Adrenal gland (tissue), 12 donors: ENCODE data around the gene ITPRIPL1. TPM values are rescaled to one million over a fixed set of nuclear protein-coding genes. Genes with fewer than 3 reads are reported as not detected.

Experiments used
- DNase-seq, 7 donors: peaks; one replicate each; pipeline ENCODE4 v3.0.0-alpha.2; 2019 to 2020
- H3K27ac ChIP-seq, 5 donors: fragments of 200-600 bp; sonication (generic) in 4 of 5; 1 replicate in 3 of 5; 2 replicates in 2 of 5; pipeline versions ENCODE4 v1.5.1 to v1.8.0; 2016 to 2020; ENCODE audit warnings: mild to moderate bottlenecking in 1 of 5
- H3K27me3 ChIP-seq: fragments of 200-600 bp; 2 replicates; pipeline ENCODE4 v1.8.0; 2021
- H3K36me3 ChIP-seq, 2 donors: fragments of 200-600 bp; replicated peaks in 1 of 2; 1 replicate in 1 of 2; 2 replicates in 1 of 2; pipeline versions ENCODE4 v1.5.1 to v1.8.0; 2018 to 2022
- H3K4me1 ChIP-seq, 2 donors: fragments of 200-600 bp; replicated peaks in 1 of 2; 1 replicate in 1 of 2; 2 replicates in 1 of 2; pipeline versions ENCODE4 v1.5.1 to v1.8.0; 2018 to 2021
- H3K4me3 ChIP-seq, 4 donors: fragments of 200-600 bp; sonication (generic) in 3 of 4; one replicate each; pipeline ENCODE4 v1.5.1; 2016 to 2018
- H3K9me3 ChIP-seq, 3 donors: fragments of 200-600 bp; sonication (generic) in 1 of 3; replicated peaks in 1 of 3; 1 replicate in 2 of 3; 2 replicates in 1 of 3; pipeline versions ENCODE4 v1.5.1 to v1.8.0; 2016 to 2021
- POLR2A ChIP-seq, 2 donors: fragments of 450-650 bp; IDR thresholded peaks; one replicate each; pipeline ENCODE4 v1.6.1; 2017; ENCODE audit warnings: antibody characterized with exemption in 2 of 2, mild to moderate bottlenecking in 2 of 2, moderate library complexity in 1 of 2
- WGBS, 4 donors: extraction: QIAGEN DNeasy Blood & Tissue Kit in 2 of 4; methylation state at CpG; one replicate each; pipeline versions ENCODE4 v1.1.5 to v1.1.7; 2013 to 2017; 5-methylcytosine and 5-hydroxymethylcytosine counted together
- intact Hi-C, 2 donors: fragments of 100-400 bp; cut with DNase I; formaldehyde crosslinking; loops; one replicate each; pipeline versions ENCODE4 v1.14.1 to v1.15.0; 2022 to 2023
- polyA plus RNA-seq, 3 donors: library from polyadenylated mRNA; stranded (reverse); fragments of 200-250 nt in 2 of 3; fragments of 350-450 nt in 1 of 3; fragmentation: Illumina TruSeq in 1 of 3; extraction: RNeasy Lipid Tissue Mini Kit (QIAGEN cat#74804) in 1 of 3; gene quantifications; one replicate each; pipeline ENCODE4 v1.2.3, GENCODE V29; 2013 to 2014
- total RNA-seq, 9 donors: library from RNA; depleted of rRNA in 4 of 9; stranded (reverse); fragments of >200 nt in 4 of 9; fragments of 120-200 nt in 1 of 9; fragmentation: NEBNext Ultra II Directional in 1 of 9; extraction: Animal tissue kit (Norgen Biotek cat#: 25700) in 1 of 9; gene quantifications; one replicate each; pipeline versions ENCODE4 v1.1.0 to v1.2.4, GENCODE V29; 2013 to 2023
- TF ChIP-seq, protein P1 (sequence below), 6 experiments: fragments of 450-650 bp in 4 of 6; fragments of 200-600 bp in 2 of 6; sonication (generic) in 1 of 6; IDR thresholded peaks; 1 replicate in 5 of 6; 2 replicates in 1 of 6; pipeline versions ENCODE4 v1.5.1 to v1.8.0; 2016 to 2021; ENCODE audit warnings: antibody characterized with exemption in 6 of 6, mild to moderate bottlenecking in 2 of 6, moderate library complexity in 1 of 6
- donor health status: healthy with polysubstance abuse.
- donor health status: Bipolar disorder and iron deficiency.
- donor health status: DM: yes; HTN: yes; CAD: no.
- donor health status: DM: no; HTN: no; CAD: no.
- donor health status: DM: no; HTN: no; CAD: no.
- donor health status: DM: yes; HTN: yes; CAD: no.

Gene ITPRIPL1
- total and polyA plus RNA-seq, 12 donors = 0.32 to 3.8 (median 0.81) TPM; not detected in 1

DNA sequence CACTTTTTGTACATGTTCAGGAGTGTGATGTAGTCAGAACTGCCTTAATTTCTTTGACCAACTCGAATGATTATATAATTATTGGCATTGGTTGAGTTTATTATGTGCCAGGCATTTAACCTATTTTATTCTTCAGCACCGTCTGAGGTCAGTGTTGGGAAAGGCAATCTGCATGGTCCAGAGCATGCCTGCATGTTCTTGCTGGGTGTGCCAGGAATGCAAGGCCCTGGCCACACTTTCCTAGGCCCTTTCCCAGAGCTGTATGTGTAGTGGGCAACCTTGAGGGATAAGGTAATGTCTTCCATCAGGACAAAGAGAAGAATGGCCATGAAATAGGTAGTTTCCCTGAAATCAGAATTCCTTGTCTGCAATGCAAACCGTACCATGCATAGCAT, 10.1 kb upstream of the ITPRIPL1 start:
- Histone ChIP-seq H3K36me3 (no peaks in the 10 kb centered on the region), H3K4me3 (no peak overlapping the region), H3K9me3 (no peaks in the 10 kb centered on the region), H3K4me1 (no peaks in the 10 kb centered on the region), H3K27me3 (peaks cover 12% of the 10 kb centered on the region), H3K27ac (no peak overlapping the region)
- intact Hi-C loops = loop anchor here in 1 of 2 donors (10.0 kb wide), 1 partner anchor 190 kb away; the partner anchor contains the start of gene NEURL3
- WGBS, 4 donors = 68 to 76% (median 72%) methylated on average over 3 of the region's 3 CpGs
- no peak for TF ChIP-seq POLR2A (IDR thresholded peaks at IDR 0.05)
- TF ChIP-seq, protein P1, sequence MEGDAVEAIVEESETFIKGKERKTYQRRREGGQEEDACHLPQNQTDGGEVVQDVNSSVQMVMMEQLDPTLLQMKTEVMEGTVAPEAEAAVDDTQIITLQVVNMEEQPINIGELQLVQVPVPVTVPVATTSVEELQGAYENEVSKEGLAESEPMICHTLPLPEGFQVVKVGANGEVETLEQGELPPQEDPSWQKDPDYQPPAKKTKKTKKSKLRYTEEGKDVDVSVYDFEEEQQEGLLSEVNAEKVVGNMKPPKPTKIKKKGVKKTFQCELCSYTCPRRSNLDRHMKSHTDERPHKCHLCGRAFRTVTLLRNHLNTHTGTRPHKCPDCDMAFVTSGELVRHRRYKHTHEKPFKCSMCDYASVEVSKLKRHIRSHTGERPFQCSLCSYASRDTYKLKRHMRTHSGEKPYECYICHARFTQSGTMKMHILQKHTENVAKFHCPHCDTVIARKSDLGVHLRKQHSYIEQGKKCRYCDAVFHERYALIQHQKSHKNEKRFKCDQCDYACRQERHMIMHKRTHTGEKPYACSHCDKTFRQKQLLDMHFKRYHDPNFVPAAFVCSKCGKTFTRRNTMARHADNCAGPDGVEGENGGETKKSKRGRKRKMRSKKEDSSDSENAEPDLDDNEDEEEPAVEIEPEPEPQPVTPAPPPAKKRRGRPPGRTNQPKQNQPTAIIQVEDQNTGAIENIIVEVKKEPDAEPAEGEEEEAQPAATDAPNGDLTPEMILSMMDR (IDR thresholded peaks at IDR 0.05) = no peak
- no peak for DNase-seq

DNA sequence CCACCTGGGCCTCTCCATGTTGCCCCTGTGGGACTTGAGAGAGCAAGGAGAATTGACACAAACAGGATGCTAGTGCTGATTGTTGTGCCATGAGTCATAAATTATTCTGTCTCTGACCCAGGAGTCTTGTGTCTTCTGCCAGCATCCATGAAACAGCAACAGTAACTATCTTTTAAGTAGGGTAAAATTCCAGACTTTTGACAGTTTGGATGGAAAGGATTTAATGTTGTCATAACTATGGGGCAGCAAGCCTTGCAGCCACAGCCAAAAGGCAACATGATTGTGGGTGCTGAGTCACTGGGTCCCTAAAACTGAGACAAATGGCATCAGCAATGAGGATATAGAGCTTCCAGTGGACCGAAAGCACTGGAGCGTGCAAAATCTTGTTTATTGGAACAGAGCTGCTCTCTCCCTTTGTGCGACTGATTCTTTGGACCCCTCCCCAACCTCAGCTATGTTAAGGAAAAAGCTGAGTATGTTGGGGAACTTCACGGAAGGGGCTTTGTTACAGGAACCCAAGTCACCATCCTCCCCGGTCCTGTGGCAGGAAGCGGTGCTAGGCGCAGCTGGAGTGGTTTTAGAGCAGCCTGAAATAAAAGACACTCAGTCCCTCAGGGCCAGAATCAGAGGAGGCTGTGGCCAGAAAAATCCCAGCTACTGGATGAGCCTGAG, 9.6 kb upstream of the ITPRIPL1 start:
- Histone ChIP-seq H3K27me3 (peaks cover 14% of the 10 kb centered on the region), H3K4me3 (no peak overlapping the region), H3K9me3 (no peaks in the 10 kb centered on the region), H3K36me3 (no peaks in the 10 kb centered on the region), H3K4me1 (no peaks in the 10 kb centered on the region), H3K27ac (no peak overlapping the region)
- intact Hi-C loops = loop anchor here in 1 of 2 donors (10.0 kb wide), 1 partner anchor 189 kb away; the partner anchor contains the start of gene NEURL3
- no peak for DNase-seq
- TF ChIP-seq, protein P1 (IDR thresholded peaks at IDR 0.05) = no peak
- TF ChIP-seq POLR2A (IDR thresholded peaks at IDR 0.05) = no peak
- WGBS, 4 donors = 60 to 71% (median 64%) methylated on average over 7 of the region's 7 CpGs

DNA sequence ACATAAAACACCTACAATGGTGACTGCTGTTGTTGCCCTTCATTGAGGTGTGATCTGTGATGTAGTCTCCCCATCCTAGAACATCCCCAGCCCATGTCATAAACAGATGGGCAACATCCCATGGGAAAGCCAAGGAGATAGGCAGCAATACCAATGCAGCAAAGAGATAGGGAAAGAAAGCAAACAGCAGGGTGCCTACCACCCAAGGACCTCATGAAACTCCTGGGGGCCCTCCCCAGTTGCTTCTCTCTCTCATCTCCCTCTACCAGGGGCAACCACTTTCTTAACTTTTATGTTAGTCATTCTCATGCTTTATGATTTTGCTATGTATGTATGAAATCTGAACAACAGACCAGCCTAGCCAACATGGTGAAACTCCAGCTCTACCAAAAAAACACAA, 8.1 kb upstream of the ITPRIPL1 start:
- no peak for TF ChIP-seq POLR2A (IDR thresholded peaks at IDR 0.05)
- TF ChIP-seq, protein P1 (IDR thresholded peaks at IDR 0.05) = no peak

DNA sequence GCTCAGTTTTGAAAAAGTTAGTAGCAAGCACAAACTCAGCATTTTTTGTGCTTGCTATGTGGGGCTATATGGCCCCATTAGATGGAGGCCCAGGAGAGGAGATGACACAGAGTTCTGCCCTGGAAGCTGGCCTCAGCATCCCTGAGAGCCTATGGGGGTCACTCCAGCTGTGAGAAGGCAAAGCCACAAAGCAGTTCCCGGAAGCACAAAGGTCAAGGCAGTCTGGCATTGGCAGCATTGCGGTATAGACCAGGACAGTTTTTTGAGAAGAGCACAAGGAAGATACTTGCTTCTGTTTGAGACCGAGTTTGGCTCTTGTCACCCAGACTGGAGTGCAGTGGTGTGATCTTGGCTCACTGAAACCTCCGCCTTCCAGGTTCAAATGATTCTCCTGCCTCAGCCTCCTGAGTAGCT, 7.5 kb upstream of the ITPRIPL1 start:
- DNase-seq = no peak
- no peak overlapping the region for H3K4me3 ChIP-seq
- no peak overlapping the region for H3K27ac ChIP-seq
- TF ChIP-seq POLR2A (IDR thresholded peaks at IDR 0.05) = no peak
- TF ChIP-seq, protein P1 (IDR thresholded peaks at IDR 0.05) = no peak
- 83 to 92% (median 88%) methylated on average over 2 to 4 of the region's 4 CpGs for WGBS, 4 donors
- peaks cover 6 to 12% of the 10 kb centered on the region in 2 donors for H3K4me1 ChIP-seq
- no peaks in the 10 kb centered on the region for H3K9me3 ChIP-seq
- peaks cover 17% of the 10 kb centered on the region for H3K27me3 ChIP-seq
- intact Hi-C loops = loop anchor here in 1 of 2 donors (10.0 kb wide), 1 partner anchor 187 kb away; the partner anchor contains the start of gene NEURL3
- H3K36me3 ChIP-seq = no peaks in the 10 kb centered on the region

More for the DNA sequence above, 8.1 kb upstream of the ITPRIPL1 start:
- Histone ChIP-seq H3K4me1 (peaks cover 6 to 11% of the 10 kb centered on the region in 2 donors), H3K4me3 (no peak overlapping the region), H3K36me3 (no peaks in the 10 kb centered on the region), H3K27me3 (peaks cover 17% of the 10 kb centered on the region), H3K27ac (no peak overlapping the region), H3K9me3 (no peaks in the 10 kb centered on the region)
- intact Hi-C loops = loop anchor here in 1 of 2 donors (10.0 kb wide), 1 partner anchor 188 kb away; the partner anchor contains the start of gene NEURL3
- no peak for DNase-seq
